Activated CD8-positive, alpha-beta memory T cell treated with anti-CD3 and anti-CD28 coated beads, Interleukin-2, amount 10 ng/mL, durations not matched to agents 7 days and 5 days (primary cell): ENCODE data around the gene TIMM21. TPM values are rescaled to one million over a fixed set of nuclear protein-coding genes. Genes with fewer than 3 reads are reported as not detected.

Source experiments
- ATAC-seq: fragments of 150-1000 bp; cut with Tn5 transposase; one replicate; pipeline ENCODE4 v1.10.0; 2021; ENCODE audit warnings: moderate library complexity
- CTCF ChIA-PET: fragments of 350-600 bp; sonication (Branson Sonifier 250); formaldehyde crosslinking; loops from one replicate; lab custom pipeline; 2021; ENCODE audit warnings: antibody characterized with exemption; lab: Charles Lee
- DNase-seq: peaks from one replicate; pipeline ENCODE4 v3.0.0-alpha.2; 2020
- H3K27ac Mint-ChIP-seq: one replicate; pipeline ENCODE4 v1.8.0; 2021; ENCODE audit warnings: mild to moderate bottlenecking, mixed read lengths
- H3K27me3 Mint-ChIP-seq: one replicate; pipeline ENCODE4 v1.8.0; 2021; ENCODE audit warnings: mixed read lengths
- H3K36me3 Mint-ChIP-seq: one replicate; pipeline ENCODE4 v1.8.0; 2021; ENCODE audit warnings: mild to moderate bottlenecking, mixed read lengths
- H3K4me1 Mint-ChIP-seq: one replicate; pipeline ENCODE4 v1.8.0; 2021; ENCODE audit warnings: mixed read lengths
- H3K4me3 Mint-ChIP-seq: one replicate; pipeline ENCODE4 v1.8.0; 2021; ENCODE audit warnings: mild to moderate bottlenecking, moderate library complexity, mixed read lengths
- H3K9me3 Mint-ChIP-seq: one replicate; pipeline ENCODE4 v1.8.0; 2022; ENCODE audit warnings: low read depth, mixed read lengths
- total RNA-seq, 2 experiments: library from RNA; stranded (reverse); gene quantifications; one replicate each; pipeline ENCODE4 v1.2.3, GENCODE V29; 2021

The TIMM21 gene
- total RNA-seq, 2 experiments from 2014 or later, result 30.4 to 37.4 TPM

- DNase-seq (no peak), ATAC-seq (no peak)
- Mint-ChIP-seq H3K4me3 (no peak overlapping the region), H3K9me3 (no peaks in the 10 kb centered on the region), H3K27me3 (no peaks in the 10 kb centered on the region), H3K4me1 (no peaks in the 10 kb centered on the region), H3K36me3 (no peaks in the 10 kb centered on the region), H3K27ac (no peak overlapping the region)
- CTCF ChIA-PET, result interaction anchor here (0.6 kb wide), 1 partner anchor 172 kb away, joined by 3 read pairs; no protein-coding TSS in a partner anchor
These were observed 56.3 kb downstream of the TIMM21 start for GRCh38 chr18:74204526-74205152.

Other genes with a start within 250 kb of the TIMM21 start
- gene FBXO15, start 689 bp upstream of the TIMM21 start, total RNA-seq, result under 1 TPM; 0.23 to 0.70 TPM
- 10 to 100 TPM; 27.1 to 35.6 TPM for gene CYB5A, start 143.4 kb downstream of the TIMM21 start, total RNA-seq
- gene C18orf63, start 167.3 kb downstream of the TIMM21 start, total RNA-seq, result not detected